Gastroesophageal sphincter (tissue), 4 donors: ENCODE measurements around the gene ZBED4. TPM values are rescaled to one million over a fixed set of nuclear protein-coding genes. Genes with fewer than 3 reads are reported as not detected.

Experiments
- ATAC-seq: fragments of 150-250 bp; one replicate; pipeline ENCODE4 v1.9.1; 2016; ENCODE audit warnings: mild to moderate bottlenecking, moderate library complexity
- H3K27ac ChIP-seq, 4 donors: fragments of 200-600 bp; sonication (generic) in 3 of 4; 1 replicate in 3 of 4; 2 replicates in 1 of 4; pipeline ENCODE4 v1.5.1; 2016 to 2019
- H3K27me3 ChIP-seq: fragments of 200-600 bp; sonication (generic); one replicate; pipeline ENCODE4 v1.5.1; 2019
- H3K36me3 ChIP-seq, 2 donors: fragments of 200-600 bp; sonication (generic); one replicate each; pipeline ENCODE4 v1.5.1; 2019; ENCODE audit warnings: control low read depth in 1 of 2
- H3K4me1 ChIP-seq, 3 donors: fragments of 200-600 bp; sonication (generic); 1 replicate in 2 of 3; 2 replicates in 1 of 3; pipeline ENCODE4 v1.5.1; 2016 to 2019; ENCODE audit warnings: control low read depth in 2 of 3
- H3K4me3 ChIP-seq, 2 donors: fragments of 200-600 bp; sonication (generic); one replicate each; pipeline ENCODE4 v1.5.1; 2019; ENCODE audit warnings: mild to moderate bottlenecking in 1 of 2, moderate library complexity in 1 of 2
- H3K9me3 ChIP-seq, 3 donors: fragments of 200-600 bp; sonication (generic); one replicate each; pipeline ENCODE4 v1.5.1; 2017 to 2019; ENCODE audit warnings: control low read depth in 2 of 3
- EP300 ChIP-seq: sonication (generic); formaldehyde crosslinking; IDR thresholded peaks from one replicate; pipeline ENCODE4 v1.6.1; 2017; ENCODE audit warnings: antibody characterized with exemption, mild to moderate bottlenecking
- POLR2A ChIP-seq, 2 donors: fragments of 450-650 bp; IDR thresholded peaks; one replicate each; pipeline ENCODE4 v1.6.1; 2017; ENCODE audit warnings: antibody characterized with exemption in 2 of 2, mild to moderate bottlenecking in 2 of 2, moderate library complexity in 1 of 2
- POLR2AphosphoS5 ChIP-seq: sonication (generic); formaldehyde crosslinking; IDR thresholded peaks from one replicate; pipeline ENCODE4 v1.6.1; 2017; ENCODE audit warnings: antibody characterized with exemption
- WGBS, 2 donors: methylation state at CpG; one replicate each; pipeline ENCODE4 v1.1.5; 2018; ENCODE audit warnings: low coverage in 1 of 2; 5-methylcytosine and 5-hydroxymethylcytosine counted together
- small RNA-seq, 4 donors: library from RNA; depleted of rRNA; stranded (forward); fragments of <200 nt; gene quantifications; one replicate each; pipeline ENCODE3, GENCODE V24; 2016
- total RNA-seq, 4 donors: library from RNA; depleted of rRNA; stranded (reverse); fragments of >200 nt; gene quantifications; one replicate each; pipeline ENCODE4 v1.1.0, GENCODE V29; 2016
- TF ChIP-seq, protein P1 (sequence below), 4 experiments: fragments of 200-600 bp in 2 of 4; fragments of 450-650 bp in 2 of 4; sonication (generic) in 1 of 4; IDR thresholded peaks; one replicate each; pipeline ENCODE4 v1.5.1; 2017 to 2019; ENCODE audit warnings: antibody characterized with exemption in 4 of 4, mild to moderate bottlenecking in 2 of 4, moderate library complexity in 2 of 4

ZBED4 gene
- total RNA-seq, 4 donors from 2014 or later: 6.9 to 12.3 (median 7.1) TPM

DNA sequence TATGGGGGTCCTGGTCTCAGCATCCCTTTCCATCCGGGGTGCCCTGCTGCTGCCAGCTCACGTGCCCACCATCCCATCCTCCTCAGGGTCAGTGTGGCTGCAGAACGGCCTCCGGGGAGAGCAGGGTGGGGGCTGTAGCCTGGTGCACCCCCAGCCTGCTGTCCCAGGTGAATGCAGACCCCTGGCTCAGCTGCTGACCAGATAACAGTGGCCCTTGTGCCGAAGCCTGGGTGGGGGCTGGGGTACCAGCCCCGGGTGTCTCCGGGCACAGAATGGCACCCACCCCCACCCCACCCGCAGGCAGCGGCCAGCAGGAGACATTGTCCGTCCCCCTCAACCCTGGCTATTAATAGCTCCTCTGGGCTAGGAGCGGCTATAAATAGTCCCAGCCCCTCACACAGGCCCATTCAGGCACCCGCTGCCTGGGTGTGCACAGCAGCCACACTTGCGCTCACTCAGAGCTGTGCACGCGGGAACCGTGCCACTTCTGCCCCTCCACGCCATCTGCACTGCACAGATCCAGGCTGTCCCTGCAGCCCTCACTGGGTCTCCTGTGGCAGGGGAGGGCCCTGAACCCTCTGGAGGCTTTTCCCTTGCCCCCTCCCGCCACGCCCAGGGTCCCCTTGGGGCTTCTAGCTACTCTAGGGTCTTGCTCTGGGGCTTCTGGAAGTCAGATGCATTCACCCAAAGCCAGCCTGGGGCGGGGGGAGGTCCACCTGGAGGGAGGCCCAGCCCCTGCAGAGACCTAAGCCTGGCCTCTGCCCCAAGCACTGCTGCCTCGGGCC lies 83.5 kb downstream of the ZBED4 start:
- peak overlapping the region in 1 of 2 donors; percentile 61 for H3K4me3 ChIP-seq
- no peaks in the 10 kb centered on the region for H3K36me3 ChIP-seq
- TF ChIP-seq, protein P1, sequence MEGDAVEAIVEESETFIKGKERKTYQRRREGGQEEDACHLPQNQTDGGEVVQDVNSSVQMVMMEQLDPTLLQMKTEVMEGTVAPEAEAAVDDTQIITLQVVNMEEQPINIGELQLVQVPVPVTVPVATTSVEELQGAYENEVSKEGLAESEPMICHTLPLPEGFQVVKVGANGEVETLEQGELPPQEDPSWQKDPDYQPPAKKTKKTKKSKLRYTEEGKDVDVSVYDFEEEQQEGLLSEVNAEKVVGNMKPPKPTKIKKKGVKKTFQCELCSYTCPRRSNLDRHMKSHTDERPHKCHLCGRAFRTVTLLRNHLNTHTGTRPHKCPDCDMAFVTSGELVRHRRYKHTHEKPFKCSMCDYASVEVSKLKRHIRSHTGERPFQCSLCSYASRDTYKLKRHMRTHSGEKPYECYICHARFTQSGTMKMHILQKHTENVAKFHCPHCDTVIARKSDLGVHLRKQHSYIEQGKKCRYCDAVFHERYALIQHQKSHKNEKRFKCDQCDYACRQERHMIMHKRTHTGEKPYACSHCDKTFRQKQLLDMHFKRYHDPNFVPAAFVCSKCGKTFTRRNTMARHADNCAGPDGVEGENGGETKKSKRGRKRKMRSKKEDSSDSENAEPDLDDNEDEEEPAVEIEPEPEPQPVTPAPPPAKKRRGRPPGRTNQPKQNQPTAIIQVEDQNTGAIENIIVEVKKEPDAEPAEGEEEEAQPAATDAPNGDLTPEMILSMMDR (IDR thresholded peaks at IDR 0.05): no peak
- TF ChIP-seq POLR2A (IDR thresholded peaks at IDR 0.05): peak; percentile 9 to 28
- TF ChIP-seq EP300: no peak
- TF ChIP-seq POLR2AphosphoS5: peak; percentile 44
- 50% methylated on average over 2 of the region's 21 CpGs; no CpG with 5 or more reads in 1 of the 2 donors for WGBS, 2 donors
- H3K4me1 ChIP-seq: peaks cover 0 to 66% (median 37%) of the 10 kb centered on the region in 3 donors
- ATAC-seq: no peak
- no peaks in the 10 kb centered on the region for H3K9me3 ChIP-seq
- H3K27me3 ChIP-seq: no peaks in the 10 kb centered on the region
- H3K27ac ChIP-seq: peak overlapping the region in 3 of 4 donors; percentile 91 to 98 (median 95)

DNA sequence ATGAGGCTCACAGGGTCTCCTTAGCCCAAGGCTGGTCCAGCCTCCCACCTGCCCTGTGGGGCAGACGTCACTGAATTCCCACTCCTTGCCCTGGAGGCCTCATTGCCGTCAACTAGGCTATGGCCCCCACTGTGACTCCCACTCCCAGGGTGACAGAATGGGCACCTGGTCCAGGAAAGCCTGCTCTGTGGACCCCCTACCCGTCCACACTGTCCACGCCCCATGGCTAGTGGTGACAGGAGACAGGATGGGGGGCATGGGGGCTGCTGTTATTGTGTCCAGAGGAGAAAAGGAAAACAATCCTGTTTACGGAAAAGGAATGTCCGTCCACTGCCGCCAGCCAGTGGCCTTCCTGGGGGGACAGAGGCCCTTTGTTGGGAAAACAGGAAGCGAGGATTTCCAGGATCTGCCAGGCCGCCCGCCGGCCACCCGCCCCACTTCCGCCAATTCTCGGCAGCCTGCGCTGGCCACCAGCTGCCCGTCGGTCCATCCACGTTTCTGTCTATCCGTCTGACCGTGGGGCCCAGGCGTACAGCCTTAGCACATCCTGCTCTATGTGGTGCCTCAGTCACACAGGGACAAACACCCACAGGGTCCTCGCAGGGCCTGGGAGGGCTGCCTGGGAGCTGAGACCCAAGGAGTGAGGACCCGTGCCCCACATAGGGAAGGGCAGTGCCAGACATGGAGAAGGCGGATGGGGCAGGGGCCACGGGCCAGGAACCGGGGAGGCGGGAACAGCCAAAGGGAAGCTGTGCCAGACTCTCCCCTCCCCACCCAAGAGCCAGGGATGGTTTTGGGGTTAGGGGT lies 84.3 kb downstream of the ZBED4 start:
- no peak for TF ChIP-seq POLR2A (IDR thresholded peaks at IDR 0.05)
- peak; percentile 49 for TF ChIP-seq POLR2AphosphoS5
- Histone ChIP-seq H3K36me3 (no peaks in the 10 kb centered on the region), H3K27ac (peak overlapping the region in 3 of 4 donors; percentile 91 to 98 (median 95)), H3K4me1 (peaks cover 0 to 58% (median 33%) of the 10 kb centered on the region in 3 donors), H3K9me3 (no peaks in the 10 kb centered on the region), H3K4me3 (peak overlapping the region in 1 of 2 donors; percentile 61), H3K27me3 (no peaks in the 10 kb centered on the region)
- no peak for ATAC-seq
- 79% methylated on average over 8 of the region's 27 CpGs; no CpG with 5 or more reads in 1 of the 2 donors for WGBS, 2 donors

DNA sequence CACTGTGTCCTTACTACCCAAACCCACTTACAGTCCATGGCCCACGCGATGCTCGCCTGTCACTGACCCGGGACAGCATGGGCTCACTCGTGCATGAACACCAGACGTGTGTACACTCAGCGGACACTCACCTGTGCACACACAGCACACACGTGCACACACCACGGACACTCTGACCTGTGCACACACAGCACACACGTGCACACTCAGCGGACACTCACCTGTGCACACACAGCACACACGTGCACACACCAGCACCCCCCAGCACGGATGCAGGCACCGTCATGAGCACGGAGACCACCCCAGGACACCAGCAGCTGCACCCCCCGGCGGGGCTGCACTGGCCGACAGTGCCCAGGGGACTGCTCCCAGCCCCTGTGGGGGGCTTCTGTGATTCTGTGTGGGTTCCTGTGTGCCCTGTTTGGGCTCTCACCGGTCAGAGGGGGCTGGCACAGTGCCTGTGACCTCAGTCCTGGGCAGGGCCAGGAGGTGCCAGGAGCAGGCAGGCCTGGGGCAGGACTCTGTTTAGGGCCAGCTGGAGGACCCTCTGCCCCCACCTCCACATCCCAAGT lies 85.0 kb downstream of the ZBED4 start:
- peak overlapping the region in 3 of 4 donors; percentile 66 to 95 (median 91) for H3K27ac ChIP-seq
- WGBS, 2 donors: 80% methylated on average over 3 of the region's 19 CpGs; no CpG with 5 or more reads in 1 of the 2 donors

More for the DNA sequence above, 85.0 kb downstream of the ZBED4 start:
- H3K36me3 ChIP-seq: no peaks in the 10 kb centered on the region
- ATAC-seq: no peak
- peaks cover 0 to 51% (median 28%) of the 10 kb centered on the region in 3 donors for H3K4me1 ChIP-seq
- no peaks in the 10 kb centered on the region for H3K9me3 ChIP-seq
- TF ChIP-seq, protein P1 (IDR thresholded peaks at IDR 0.05): no peak
- TF ChIP-seq POLR2A (IDR thresholded peaks at IDR 0.05) (no peak), EP300 (no peak), POLR2AphosphoS5 (no peak)
- no peaks in the 10 kb centered on the region for H3K27me3 ChIP-seq
- H3K4me3 ChIP-seq: no peak overlapping the region

Small RNAs within 50 kb of the gene (small RNA-seq; reads per million reads assigned to genes)
- gene AL117328.1 (0 reads per million in 4 donors), gene RF00017 (0 reads per million in 4 donors)

Other genes starting within 250 kb of the ZBED4 start
- 10 to 100 TPM; 36.0 to 66.0 (median 45.5) TPM for gene BRD1, start 26.0 kb upstream of the ZBED4 start, total RNA-seq
- gene ALG12, start 64.6 kb downstream of the ZBED4 start, total RNA-seq: 10 to 100 TPM; 18.8 to 30.0 (median 22.6) TPM
- 10 to 100 TPM; 21.9 to 36.2 (median 30.9) TPM for gene CRELD2, start 64.8 kb downstream of the ZBED4 start, total RNA-seq
- 10 to 100 TPM; 30.0 to 58.3 (median 46.4) TPM for gene PIM3, start 106.9 kb downstream of the ZBED4 start, total RNA-seq
- gene IL17REL, start 158.9 kb downstream of the ZBED4 start, total RNA-seq: not detected
- gene TTLL8, start 204.5 kb downstream of the ZBED4 start, total RNA-seq: not detected
- under 1 TPM in 2 of 4 donors, not detected in 2; 0.07 to 0.13 TPM for gene MLC1, start 231.6 kb downstream of the ZBED4 start, total RNA-seq
- under 1 TPM in 1 of 4 donors, not detected in 3; 0.78 TPM for gene MOV10L1, start 236.2 kb downstream of the ZBED4 start, total RNA-seq